A549 treated with Mapracorat at 1 μM for 4 hours (cell line): ENCODE measurements around the gene WHAMM. TPM values are rescaled to one million over a fixed set of nuclear protein-coding genes. Genes with fewer than 3 reads are reported as not detected.

Experiments used
- total RNA-seq: library from RNA; stranded (reverse); fragments of 200-300 nt; extraction: Qiagen RNA extraction; gene quantifications from 5 replicates; pipeline ENCODE4 v1.2.3, GENCODE V29; 2022

Gene WHAMM, protein sequence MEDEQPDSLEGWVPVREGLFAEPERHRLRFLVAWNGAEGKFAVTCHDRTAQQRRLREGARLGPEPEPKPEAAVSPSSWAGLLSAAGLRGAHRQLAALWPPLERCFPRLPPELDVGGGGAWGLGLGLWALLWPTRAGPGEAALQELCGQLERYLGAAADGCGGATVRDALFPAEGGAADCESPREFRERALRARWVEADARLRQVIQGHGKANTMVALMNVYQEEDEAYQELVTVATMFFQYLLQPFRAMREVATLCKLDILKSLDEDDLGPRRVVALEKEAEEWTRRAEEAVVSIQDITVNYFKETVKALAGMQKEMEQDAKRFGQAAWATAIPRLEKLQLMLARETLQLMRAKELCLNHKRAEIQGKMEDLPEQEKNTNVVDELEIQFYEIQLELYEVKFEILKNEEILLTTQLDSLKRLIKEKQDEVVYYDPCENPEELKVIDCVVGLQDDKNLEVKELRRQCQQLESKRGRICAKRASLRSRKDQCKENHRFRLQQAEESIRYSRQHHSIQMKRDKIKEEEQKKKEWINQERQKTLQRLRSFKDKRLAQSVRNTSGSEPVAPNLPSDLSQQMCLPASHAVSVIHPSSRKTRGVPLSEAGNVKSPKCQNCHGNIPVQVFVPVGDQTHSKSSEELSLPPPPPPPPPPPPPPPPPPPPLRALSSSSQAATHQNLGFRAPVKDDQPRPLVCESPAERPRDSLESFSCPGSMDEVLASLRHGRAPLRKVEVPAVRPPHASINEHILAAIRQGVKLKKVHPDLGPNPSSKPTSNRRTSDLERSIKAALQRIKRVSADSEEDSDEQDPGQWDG
- 6.7 to 7.4 TPM (median 6.8 TPM) in 5 replicates for total RNA-seq

DNA sequence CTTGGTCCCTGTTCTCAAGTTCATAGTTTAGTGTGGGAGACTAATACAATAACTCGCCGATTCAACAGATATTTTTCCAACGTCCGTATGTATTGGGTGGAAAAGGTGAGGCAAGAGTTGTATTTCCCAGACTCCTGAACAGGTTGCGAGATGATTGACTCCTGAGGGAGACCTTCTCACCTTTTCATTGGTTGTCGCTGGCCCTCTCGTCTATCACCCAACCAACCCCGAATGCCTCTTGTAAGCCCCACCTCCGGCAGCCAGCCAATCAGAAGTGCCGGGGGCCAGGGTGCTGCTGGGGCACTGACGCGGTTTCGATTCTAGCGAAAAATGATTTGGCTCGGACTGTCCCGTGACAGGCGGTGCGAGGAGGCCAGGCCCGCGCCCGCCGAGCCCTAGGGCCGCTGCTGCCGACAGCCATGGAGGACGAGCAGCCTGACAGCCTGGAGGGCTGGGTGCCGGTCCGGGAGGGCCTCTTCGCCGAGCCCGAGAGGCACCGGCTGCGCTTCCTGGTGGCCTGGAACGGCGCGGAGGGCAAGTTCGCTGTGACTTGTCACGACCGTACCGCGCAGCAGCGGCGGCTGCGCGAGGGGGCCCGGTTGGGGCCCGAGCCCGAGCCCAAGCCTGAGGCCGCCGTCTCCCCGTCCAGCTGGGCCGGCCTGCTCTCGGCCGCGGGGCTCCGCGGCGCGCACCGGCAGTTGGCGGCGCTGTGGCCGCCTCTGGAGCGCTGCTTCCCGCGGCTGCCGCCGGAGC, at the start of gene WHAMM:
Gene WHAMM (plus strand): TSS at position 321 of the 753 bp plus-strand sequence. CDS start 99 bp downstream, at position 420.

DNA sequence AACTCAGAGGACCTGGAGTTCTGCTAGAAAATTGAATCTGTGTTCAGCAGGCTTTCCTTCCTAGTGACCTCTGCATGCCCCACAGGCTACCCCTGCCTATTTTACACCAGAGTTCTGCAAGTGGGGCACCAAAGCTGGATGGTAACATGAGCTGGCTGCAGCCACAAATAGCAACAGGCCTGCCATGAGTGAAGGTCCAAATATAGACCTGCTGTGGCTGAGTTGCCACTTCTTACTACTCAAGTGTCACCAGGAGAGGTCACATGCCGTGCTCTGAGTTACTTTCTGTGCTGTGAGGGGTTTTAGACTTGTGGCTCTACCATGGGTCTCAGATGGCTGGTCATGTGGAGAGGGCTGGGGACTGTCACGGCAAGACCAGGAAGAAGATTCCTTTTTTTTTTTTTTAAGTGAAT, 3.4 kb upstream of the WHAMM start, which contains the start of gene FSD2:
Gene FSD2 (minus strand): TSS at position 76 of the 413 bp plus-strand sequence. CDS start 18,679 bp downstream, outside the sequence.

Other genes with a start within 250 kb of the WHAMM start
- 2.6 to 4.0 TPM (median 3.2 TPM) in 5 replicates for gene CPEB1, start 162.3 kb upstream of the WHAMM start, total RNA-seq
- gene AP3B2, start 99.8 kb upstream of the WHAMM start, total RNA-seq, result 0.39 to 1.9 TPM (median 1.0 TPM) in 5 replicates
- not detected in 5 replicates for gene FSD2, start 3.6 kb upstream of the WHAMM start, total RNA-seq
- 14.0 to 17.9 TPM (median 16.8 TPM) in 5 replicates for gene HOMER2, start 143.1 kb downstream of the WHAMM start, total RNA-seq
- gene RAMAC, start 176.6 kb downstream of the WHAMM start, total RNA-seq, result 41.5 to 63.9 TPM (median 42.8 TPM) in 5 replicates
- gene C15orf40, start 202.0 kb downstream of the WHAMM start, total RNA-seq, result 44.6 to 50.6 TPM (median 48.6 TPM) in 5 replicates